SU-DHL-6 (cell line): Measurements from ENCODE around the gene EHBP1L1.

Source experiments
- EZH2phosphoT487 ChIP-seq: fragments of 200-600 bp; sonication (generic), shearing (Covaris generic); conservative IDR thresholded peaks from 2 replicates; pipeline ENCODE4 v1.6.1; 2018; ENCODE audit warnings: mild to moderate bottlenecking, antibody characterized with exemption, low read length, moderate library complexity, mixed read lengths
- TF ChIP-seq, protein P1 (sequence below): fragments of 200-600 bp; sonication (generic); IDR thresholded peaks from one replicate; pipeline ENCODE4 v1.5.1; 2017; ENCODE audit warnings: antibody characterized with exemption, mild to moderate bottlenecking, low read length, moderate library complexity; ENCODE audit not compliant: insufficient read depth, poor library complexity, severe bottlenecking

DNA sequence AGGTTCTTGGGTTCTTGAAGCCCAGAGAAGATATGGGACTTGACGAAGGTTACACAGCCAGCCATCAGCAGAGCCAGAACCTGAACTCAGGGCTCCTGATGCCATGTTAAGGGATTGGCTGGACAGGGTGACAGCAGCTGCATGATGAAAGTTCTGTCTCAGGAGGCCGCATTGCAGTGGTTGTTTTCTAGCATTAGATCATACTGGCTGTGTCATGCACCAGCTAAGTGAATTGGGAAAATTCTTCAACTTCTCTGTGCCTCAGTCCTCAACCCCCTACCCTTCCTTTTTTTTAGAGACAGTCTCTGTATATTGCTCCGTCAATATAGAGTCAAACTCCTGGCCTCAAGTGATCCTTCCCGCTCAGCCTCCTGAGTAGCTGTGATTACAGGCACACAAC is 12.3 kb upstream of the EHBP1L1 start:
- TF ChIP-seq, protein P1, sequence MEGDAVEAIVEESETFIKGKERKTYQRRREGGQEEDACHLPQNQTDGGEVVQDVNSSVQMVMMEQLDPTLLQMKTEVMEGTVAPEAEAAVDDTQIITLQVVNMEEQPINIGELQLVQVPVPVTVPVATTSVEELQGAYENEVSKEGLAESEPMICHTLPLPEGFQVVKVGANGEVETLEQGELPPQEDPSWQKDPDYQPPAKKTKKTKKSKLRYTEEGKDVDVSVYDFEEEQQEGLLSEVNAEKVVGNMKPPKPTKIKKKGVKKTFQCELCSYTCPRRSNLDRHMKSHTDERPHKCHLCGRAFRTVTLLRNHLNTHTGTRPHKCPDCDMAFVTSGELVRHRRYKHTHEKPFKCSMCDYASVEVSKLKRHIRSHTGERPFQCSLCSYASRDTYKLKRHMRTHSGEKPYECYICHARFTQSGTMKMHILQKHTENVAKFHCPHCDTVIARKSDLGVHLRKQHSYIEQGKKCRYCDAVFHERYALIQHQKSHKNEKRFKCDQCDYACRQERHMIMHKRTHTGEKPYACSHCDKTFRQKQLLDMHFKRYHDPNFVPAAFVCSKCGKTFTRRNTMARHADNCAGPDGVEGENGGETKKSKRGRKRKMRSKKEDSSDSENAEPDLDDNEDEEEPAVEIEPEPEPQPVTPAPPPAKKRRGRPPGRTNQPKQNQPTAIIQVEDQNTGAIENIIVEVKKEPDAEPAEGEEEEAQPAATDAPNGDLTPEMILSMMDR, result no peak
- TF ChIP-seq EZH2phosphoT487, result no peak
